ENCODE data around the gene NUP205.

NUP205 gene

DNA sequence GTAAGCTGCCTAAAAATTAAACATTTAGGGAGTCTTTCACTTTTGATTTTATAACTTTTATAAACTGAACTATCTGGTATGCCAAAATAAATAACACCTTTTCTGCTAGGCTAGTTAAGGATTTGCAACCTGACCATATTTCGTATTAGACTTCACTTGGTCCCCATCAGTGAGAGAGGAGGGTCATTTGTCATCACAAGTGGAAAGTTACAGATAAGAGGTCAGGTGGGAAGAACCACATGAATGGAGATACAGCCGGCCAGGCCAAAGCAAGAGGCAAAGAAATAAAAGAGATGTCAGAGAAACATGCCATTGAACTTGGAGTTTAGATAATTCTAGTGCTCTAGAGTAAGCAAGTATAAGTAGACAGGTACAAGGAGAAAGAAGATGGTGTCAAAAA is 60.1 kb downstream of the NUP205 start:
- TF ChIP-seq, protein P1, sequence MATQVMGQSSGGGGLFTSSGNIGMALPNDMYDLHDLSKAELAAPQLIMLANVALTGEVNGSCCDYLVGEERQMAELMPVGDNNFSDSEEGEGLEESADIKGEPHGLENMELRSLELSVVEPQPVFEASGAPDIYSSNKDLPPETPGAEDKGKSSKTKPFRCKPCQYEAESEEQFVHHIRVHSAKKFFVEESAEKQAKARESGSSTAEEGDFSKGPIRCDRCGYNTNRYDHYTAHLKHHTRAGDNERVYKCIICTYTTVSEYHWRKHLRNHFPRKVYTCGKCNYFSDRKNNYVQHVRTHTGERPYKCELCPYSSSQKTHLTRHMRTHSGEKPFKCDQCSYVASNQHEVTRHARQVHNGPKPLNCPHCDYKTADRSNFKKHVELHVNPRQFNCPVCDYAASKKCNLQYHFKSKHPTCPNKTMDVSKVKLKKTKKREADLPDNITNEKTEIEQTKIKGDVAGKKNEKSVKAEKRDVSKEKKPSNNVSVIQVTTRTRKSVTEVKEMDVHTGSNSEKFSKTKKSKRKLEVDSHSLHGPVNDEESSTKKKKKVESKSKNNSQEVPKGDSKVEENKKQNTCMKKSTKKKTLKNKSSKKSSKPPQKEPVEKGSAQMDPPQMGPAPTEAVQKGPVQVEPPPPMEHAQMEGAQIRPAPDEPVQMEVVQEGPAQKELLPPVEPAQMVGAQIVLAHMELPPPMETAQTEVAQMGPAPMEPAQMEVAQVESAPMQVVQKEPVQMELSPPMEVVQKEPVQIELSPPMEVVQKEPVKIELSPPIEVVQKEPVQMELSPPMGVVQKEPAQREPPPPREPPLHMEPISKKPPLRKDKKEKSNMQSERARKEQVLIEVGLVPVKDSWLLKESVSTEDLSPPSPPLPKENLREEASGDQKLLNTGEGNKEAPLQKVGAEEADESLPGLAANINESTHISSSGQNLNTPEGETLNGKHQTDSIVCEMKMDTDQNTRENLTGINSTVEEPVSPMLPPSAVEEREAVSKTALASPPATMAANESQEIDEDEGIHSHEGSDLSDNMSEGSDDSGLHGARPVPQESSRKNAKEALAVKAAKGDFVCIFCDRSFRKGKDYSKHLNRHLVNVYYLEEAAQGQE (IDR thresholded peaks at IDR 0.05; ENCODE audit: insufficient read depth in 1 of 2, low read depth in 2 of 2, low read length in 2 of 2) = no peak
- no peak for TF ChIP-seq TAF1 (IDR thresholded peaks at IDR 0.05; ENCODE audit: borderline replicate concordance, insufficient read depth, low read length)
- TF ChIP-seq POLR2AphosphoS5 (IDR thresholded peaks at IDR 0.05; ENCODE audit: low read depth, low read length) = no peak
- TF ChIP-seq FOXP2 (optimal IDR thresholded peaks at IDR 0.05; ENCODE audit: borderline replicate concordance, extremely low read depth, extremely low read length, insufficient read depth) = no peak
- TF ChIP-seq SIN3A (IDR thresholded peaks at IDR 0.05; ENCODE audit: borderline replicate concordance, insufficient read depth, low read length) = no peak

DNA sequence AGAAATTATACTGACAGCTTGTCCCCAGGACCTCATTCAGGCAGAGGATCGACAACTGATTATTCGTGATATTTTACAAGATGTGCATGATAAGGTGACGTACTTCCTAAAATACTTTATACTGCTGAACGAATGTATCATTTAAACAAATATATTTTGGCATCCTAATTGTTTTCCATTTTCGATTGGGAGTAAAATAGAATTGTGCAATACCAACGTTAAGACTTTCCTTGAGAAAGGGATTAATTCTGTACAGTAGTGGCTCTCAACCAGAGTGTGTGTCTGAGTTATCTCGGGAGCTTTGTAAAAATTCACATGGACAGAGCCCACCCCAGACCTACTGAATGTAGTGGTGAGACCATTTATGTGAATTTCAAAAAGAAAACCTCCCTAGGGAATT is 60.8 kb downstream of the NUP205 start:
- TF ChIP-seq TAF1 (IDR thresholded peaks at IDR 0.05; ENCODE audit: borderline replicate concordance, insufficient read depth, low read length) (no peak), SIN3A (IDR thresholded peaks at IDR 0.05; ENCODE audit: borderline replicate concordance, insufficient read depth, low read length) (no peak), FOXP2 (optimal IDR thresholded peaks at IDR 0.05; ENCODE audit: borderline replicate concordance, extremely low read depth, extremely low read length, insufficient read depth) (no peak), POLR2AphosphoS5 (IDR thresholded peaks at IDR 0.05; ENCODE audit: low read depth, low read length) (no peak)
- TF ChIP-seq, protein P1 (IDR thresholded peaks at IDR 0.05; ENCODE audit: insufficient read depth in 1 of 2, low read depth in 2 of 2, low read length in 2 of 2) = no peak

DNA sequence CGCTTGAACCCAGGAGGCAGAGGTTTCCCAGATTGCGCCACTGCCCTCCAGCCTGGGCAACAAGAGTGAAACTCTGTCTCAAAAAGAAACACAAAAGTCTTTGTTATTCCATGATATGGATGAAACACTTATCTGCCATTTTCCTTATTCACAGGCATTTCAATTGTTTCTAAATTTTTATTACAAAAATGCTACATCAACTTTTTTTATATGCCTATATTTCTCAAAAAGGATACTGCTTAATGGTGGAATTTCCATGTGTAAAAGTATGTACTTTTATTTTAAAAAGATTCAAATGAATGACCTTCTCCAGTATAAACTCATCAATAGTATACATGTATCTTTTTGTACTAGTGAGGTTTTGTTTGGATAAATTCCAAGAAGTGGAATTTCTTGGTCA is 62.7 kb downstream of the NUP205 start:
- TF ChIP-seq FOXP2 (optimal IDR thresholded peaks at IDR 0.05; ENCODE audit: borderline replicate concordance, extremely low read depth, extremely low read length, insufficient read depth) (no peak), SIN3A (IDR thresholded peaks at IDR 0.05; ENCODE audit: borderline replicate concordance, insufficient read depth, low read length) (no peak), TAF1 (IDR thresholded peaks at IDR 0.05; ENCODE audit: borderline replicate concordance, insufficient read depth, low read length) (no peak), POLR2AphosphoS5 (IDR thresholded peaks at IDR 0.05; ENCODE audit: low read depth, low read length) (no peak)
- TF ChIP-seq, protein P1 (IDR thresholded peaks at IDR 0.05; ENCODE audit: insufficient read depth in 1 of 2, low read depth in 2 of 2, low read length in 2 of 2) = no peak

DNA sequence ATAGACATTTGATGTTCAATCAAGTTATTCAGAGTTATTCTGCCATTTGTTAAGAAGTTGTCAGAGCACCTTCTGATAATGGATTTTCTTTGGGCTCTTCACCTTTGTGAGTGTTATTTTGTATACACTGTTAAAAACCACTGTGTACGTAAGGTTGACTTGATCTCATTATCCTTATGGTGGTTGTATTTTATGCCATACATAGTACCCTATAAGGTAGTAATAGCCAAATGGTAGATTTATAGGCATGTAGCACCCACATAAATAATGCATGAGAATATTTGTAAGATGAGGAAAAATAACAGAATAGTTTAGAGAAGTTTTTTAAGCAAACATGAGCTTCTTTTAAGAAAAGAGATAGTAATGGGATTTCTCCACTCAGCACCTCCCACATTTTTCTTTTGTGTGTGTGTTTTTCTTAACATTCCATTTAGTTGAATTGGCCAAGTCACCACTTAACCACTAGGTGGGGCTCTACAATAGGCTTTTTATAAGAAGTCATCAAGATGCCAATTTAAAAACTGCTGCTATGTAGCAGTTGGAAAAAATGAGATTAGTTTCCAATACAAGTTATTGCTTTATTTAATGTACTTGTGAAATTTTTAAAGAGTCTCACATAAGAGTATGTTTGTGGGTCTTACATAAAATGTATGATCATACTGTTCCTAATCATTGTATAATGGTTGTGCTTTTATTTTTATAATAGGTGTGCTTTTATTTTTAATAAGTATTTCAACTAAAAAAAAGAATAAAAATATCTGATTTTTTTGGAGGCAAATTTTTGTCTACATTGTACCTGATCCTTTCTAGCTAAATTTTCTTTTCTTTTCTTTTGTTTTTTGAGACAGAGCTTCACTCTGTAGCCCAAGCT is 63.5 kb downstream of the NUP205 start:
- no peak for TF ChIP-seq POLR2AphosphoS5 (IDR thresholded peaks at IDR 0.05; ENCODE audit: low read depth, low read length)
- TF ChIP-seq TAF1 (IDR thresholded peaks at IDR 0.05; ENCODE audit: borderline replicate concordance, insufficient read depth, low read length) = no peak
- TF ChIP-seq FOXP2 (optimal IDR thresholded peaks at IDR 0.05; ENCODE audit: borderline replicate concordance, extremely low read depth, extremely low read length, insufficient read depth) = no peak
- TF ChIP-seq, protein P1 (IDR thresholded peaks at IDR 0.05; ENCODE audit: insufficient read depth in 1 of 2, low read depth in 2 of 2, low read length in 2 of 2) = no peak
- TF ChIP-seq SIN3A (IDR thresholded peaks at IDR 0.05; ENCODE audit: borderline replicate concordance, insufficient read depth, low read length) = no peak
